Progenitor cell of endocrine pancreas (in vitro differentiated cells): Measurements from ENCODE around the gene ANTXRL. TPM values are rescaled to one million over a fixed set of nuclear protein-coding genes. Genes with fewer than 3 reads are reported as not detected.

Experiments
- DNase-seq: peaks from one replicate; pipeline ENCODE4 v3.0.0; 2021; ENCODE audit warnings: low spot score; ENCODE audit not compliant: unreplicated experiment
- H3K27ac Mint-ChIP-seq: 2 replicates; pipeline ENCODE4 v1.8.0; 2021; ENCODE audit warnings: mild to moderate bottlenecking, moderate library complexity, mixed read lengths
- H3K27me3 Mint-ChIP-seq: 2 replicates; pipeline ENCODE4 v1.8.0; 2021; ENCODE audit warnings: mixed read lengths
- H3K36me3 Mint-ChIP-seq: 2 replicates; pipeline ENCODE4 v1.8.0; 2022; ENCODE audit warnings: mixed read lengths; ENCODE audit not compliant: insufficient read depth
- H3K4me1 Mint-ChIP-seq: 2 replicates; pipeline ENCODE4 v1.8.0; 2021; ENCODE audit warnings: low read depth, mixed read lengths
- H3K4me3 Mint-ChIP-seq: 2 replicates; pipeline ENCODE4 v1.8.0; 2021; ENCODE audit warnings: low read depth, mild to moderate bottlenecking, moderate library complexity, mixed read lengths
- H3K9me3 Mint-ChIP-seq: 2 replicates; pipeline ENCODE4 v1.8.0; 2021; ENCODE audit warnings: low read depth, mixed read lengths
- CTCF ChIP-seq: fragments of 200-600 bp; sonication (generic); IDR thresholded peaks from one replicate; pipeline ENCODE4 v1.5.0; 2021; ENCODE audit warnings: antibody characterized with exemption, mild to moderate bottlenecking; ENCODE audit not compliant: unreplicated experiment
- total RNA-seq: library from RNA; stranded (reverse); gene quantifications from 2 replicates; pipeline ENCODE4 v1.2.1, GENCODE V29; 2021

Gene ANTXRL
- total RNA-seq, 1 donor from 2014 or later = not detected

- Mint-ChIP-seq H3K36me3 (no peaks in the 10 kb centered on the region), H3K27me3 (peaks cover 4% of the 10 kb centered on the region), H3K4me1 (no peaks in the 10 kb centered on the region), H3K9me3 (no peaks in the 10 kb centered on the region), H3K4me3 (no peak overlapping the region), H3K27ac (no peak overlapping the region)
- no peak for TF ChIP-seq CTCF
- DNase-seq = no peak
Measured at GRCh38 chr10:46321770-46322169, 35.0 kb downstream of the ANTXRL start.

- no peaks in the 10 kb centered on the region for H3K9me3 Mint-ChIP-seq
- H3K4me3 Mint-ChIP-seq = no peak overlapping the region
- H3K4me1 Mint-ChIP-seq = no peaks in the 10 kb centered on the region
- TF ChIP-seq CTCF = no peak
- no peak for DNase-seq
- peaks cover 12% of the 10 kb centered on the region for H3K27me3 Mint-ChIP-seq
- H3K27ac Mint-ChIP-seq = no peak overlapping the region
- H3K36me3 Mint-ChIP-seq = no peaks in the 10 kb centered on the region
Measured at GRCh38 chr10:46323176-46323575, 36.4 kb downstream of the ANTXRL start.

GRCh38 chr10:46325021-46325420 is 38.2 kb downstream of the ANTXRL start:
- DNase-seq = no peak
- Mint-ChIP-seq H3K4me3 (no peak overlapping the region), H3K27ac (no peak overlapping the region), H3K4me1 (no peaks in the 10 kb centered on the region), H3K9me3 (no peaks in the 10 kb centered on the region), H3K36me3 (no peaks in the 10 kb centered on the region), H3K27me3 (peaks cover 28% of the 10 kb centered on the region)
- TF ChIP-seq CTCF = peak; percentile 18

DNA sequence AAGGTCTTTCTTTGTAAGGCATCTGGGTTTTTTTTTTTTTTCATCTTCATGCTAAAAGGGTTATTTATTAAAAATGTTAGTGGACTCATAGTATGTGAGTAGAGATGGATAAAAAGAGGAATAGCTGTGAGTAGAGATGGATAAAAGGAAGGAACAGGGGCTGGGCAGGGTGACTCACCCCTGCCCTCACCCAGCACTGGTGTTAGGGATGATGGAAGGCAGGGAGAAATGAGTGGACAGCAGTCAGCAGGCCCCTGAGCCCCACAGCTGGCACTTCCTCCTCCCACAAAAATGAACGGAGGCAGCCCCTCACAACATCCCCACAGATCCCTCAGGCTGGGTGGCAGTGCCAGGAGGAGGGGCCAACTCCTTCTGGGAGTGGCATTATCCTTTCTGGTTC is 39.3 kb downstream of the ANTXRL start:
- no peaks in the 10 kb centered on the region for H3K36me3 Mint-ChIP-seq
- no peak overlapping the region for H3K4me3 Mint-ChIP-seq
- H3K9me3 Mint-ChIP-seq = no peaks in the 10 kb centered on the region
- DNase-seq = no peak
- TF ChIP-seq CTCF = no peak
- no peak overlapping the region for H3K27ac Mint-ChIP-seq
- peaks cover 30% of the 10 kb centered on the region for H3K27me3 Mint-ChIP-seq
- H3K4me1 Mint-ChIP-seq = no peaks in the 10 kb centered on the region

DNA sequence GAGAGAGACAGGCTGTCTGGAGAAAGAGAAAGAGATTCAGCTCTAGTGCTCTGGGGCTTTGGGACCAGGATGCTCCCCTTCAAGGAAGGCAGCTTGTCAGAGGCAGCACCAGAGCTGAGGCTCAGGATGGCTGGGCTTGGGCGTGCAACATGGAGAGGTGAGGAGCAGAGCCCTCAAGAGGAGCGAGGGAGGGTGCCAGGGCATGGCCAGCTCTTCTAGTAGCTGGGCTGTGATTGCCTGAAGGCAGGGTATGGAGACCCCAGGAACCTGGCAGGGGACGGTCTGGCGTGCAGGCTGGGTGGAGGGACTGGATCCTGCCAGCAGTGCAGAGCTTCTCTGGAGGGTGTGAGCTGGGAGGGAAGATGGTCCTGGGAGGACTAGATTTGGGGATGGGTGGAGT is 40.2 kb downstream of the ANTXRL start:
- Mint-ChIP-seq H3K4me3 (no peak overlapping the region), H3K9me3 (no peaks in the 10 kb centered on the region), H3K4me1 (peaks cover 1% of the 10 kb centered on the region), H3K27ac (no peak overlapping the region), H3K27me3 (peaks cover 37% of the 10 kb centered on the region), H3K36me3 (no peaks in the 10 kb centered on the region)
- DNase-seq = no peak
- no peak for TF ChIP-seq CTCF
